Middle frontal gyrus (tissue), 1 donor: ENCODE data around the gene EPHA2.
"Not testable (repeated sequence)": the region's sequence is repeated elsewhere in the genome, so short reads cannot be mapped to it uniquely, and the experiment has no call there.

Experiments used
- DNase-seq: peaks from one replicate; pipeline ENCODE4 v3.0.0-alpha.2; 2015; ENCODE audit warnings: low spot score; ENCODE audit errors: extremely low spot score

Gene EPHA2

GRCh38 chr1:16122350-16122881 lies 33.5 kb downstream of the EPHA2 start:
- DNase-seq: no peak

- no peak for DNase-seq
Observed at GRCh38 chr1:16120940-16121410, 34.9 kb downstream of the EPHA2 start.

GRCh38 chr1:16120407-16120806 lies 35.5 kb downstream of the EPHA2 start:
- no peak for DNase-seq

GRCh38 chr1:16119926-16120325 lies 35.9 kb downstream of the EPHA2 start:
- no peak for DNase-seq

- no peak for DNase-seq
Observed at GRCh38 chr1:16119504-16119903, 36.4 kb downstream of the EPHA2 start.

GRCh38 chr1:16118706-16119105 lies 37.2 kb downstream of the EPHA2 start:
- no peak for DNase-seq

- DNase-seq: no peak
Observed at GRCh38 chr1:16117936-16118335, 37.9 kb downstream of the EPHA2 start.

GRCh38 chr1:16117369-16117768 lies 38.5 kb downstream of the EPHA2 start:
- no peak for DNase-seq

- DNase-seq: no peak
Observed at GRCh38 chr1:16116625-16117024, 39.2 kb downstream of the EPHA2 start.

- no peak for DNase-seq
Observed at GRCh38 chr1:16116002-16116401, 39.9 kb downstream of the EPHA2 start.

GRCh38 chr1:16115468-16115983 lies 40.3 kb downstream of the EPHA2 start:
- no peak for DNase-seq

GRCh38 chr1:16114527-16115467 lies 41.1 kb downstream of the EPHA2 start:
- DNase-seq: no peak

GRCh38 chr1:16112596-16113555 lies 43.0 kb downstream of the EPHA2 start:
- no peak for DNase-seq

GRCh38 chr1:16111771-16112595 lies 43.9 kb downstream of the EPHA2 start:
- no peak for DNase-seq

- no peak for DNase-seq
Observed at GRCh38 chr1:16110884-16111283, 45.0 kb downstream of the EPHA2 start.

- no peak for DNase-seq
Observed at GRCh38 chr1:16110456-16110855, 45.4 kb downstream of the EPHA2 start.

GRCh38 chr1:16109571-16109970 lies 46.3 kb downstream of the EPHA2 start:
- no peak for DNase-seq

- DNase-seq: not testable (repeated sequence)
Observed at GRCh38 chr1:16107039-16107438, 48.8 kb downstream of the EPHA2 start.

- no peak for DNase-seq
Observed at GRCh38 chr1:16101623-16102022, 54.2 kb downstream of the EPHA2 start.

- DNase-seq: no peak
Observed at GRCh38 chr1:16099412-16099811, 56.5 kb downstream of the EPHA2 start.
